ENCODE results near the gene PRORP.
"Not testable (repeated sequence)": the region's sequence is repeated elsewhere in the genome, so short reads cannot be mapped to it uniquely, and the experiment has no call there.

Gene PRORP

GRCh38 chr14:35147711-35148110 lies 25.4 kb downstream of the PRORP start:
- Histone ChIP-seq H3K9me3 (ENCODE audit: control insufficient read depth, insufficient read depth, low read depth, low read length) (no peaks in the 10 kb centered on the region), H3K36me3 (ENCODE audit: control insufficient read depth in 2 of 2, insufficient read depth in 1 of 2, low read length in 2 of 2) (peaks cover 0 to 3% of the 10 kb centered on the region in 2 experiments; a peak in 2 of 3 replicates), H3K4me1 (ENCODE audit: control insufficient read depth, insufficient read depth, low read length) (no peaks in the 10 kb centered on the region), H3K4me3 (ENCODE audit: low read depth, low read length) (no peak overlapping the region), H3K27ac (ENCODE audit: extremely low read depth, low read depth, low read length) (no peak overlapping the region)
- TF ChIP-seq ZNF239 (tag by site-specific recombination; IDR thresholded peaks at IDR 0.05) (no peak), REPIN1 (tag by site-specific recombination; IDR thresholded peaks at IDR 0.05; ENCODE audit: low read depth) (no peak)
- CTCF ChIA-PET: interaction anchor here (0.6 to 1.2 kb wide), 2 partner anchors 275 to 292 kb away, joined by 3 to 9 read pairs; no protein-coding TSS in a partner anchor
- POLR2A ChIA-PET: no interaction called here

- Histone ChIP-seq H3K27ac (ENCODE audit: extremely low read depth, low read depth, low read length) (no peak overlapping the region), H3K4me3 (ENCODE audit: low read depth, low read length) (no peak overlapping the region), H3K9me3 (ENCODE audit: control insufficient read depth, insufficient read depth, low read depth, low read length) (no peaks in the 10 kb centered on the region), H3K36me3 (ENCODE audit: control insufficient read depth in 2 of 2, insufficient read depth in 1 of 2, low read length in 2 of 2) (no peaks in the 10 kb centered on the region; a peak in 1 of 3 replicates), H3K4me1 (ENCODE audit: control insufficient read depth, insufficient read depth, low read length) (no peaks in the 10 kb centered on the region)
- POLR2A ChIA-PET: interaction anchor here (0.7 kb wide), 1 partner anchor 677 kb away, joined by 3 read pairs; the partner anchor contains the start of gene BRMS1L
- CTCF ChIA-PET: interaction anchor here (1.4 kb wide), 1 partner anchor 264 kb away, joined by 4 read pairs; no protein-coding TSS in a partner anchor
- TF ChIP-seq TSHZ1 (tag by site-specific recombination; IDR thresholded peaks at IDR 0.05; ENCODE audit: borderline replicate concordance) (no peak), ZNF184 (tag by site-specific recombination; IDR thresholded peaks at IDR 0.05) (no peak), ZNF174 (tag by site-specific recombination; IDR thresholded peaks at IDR 0.05) (no peak), ZNF10 (tag by site-specific recombination; IDR thresholded peaks at IDR 0.05) (no peak), YY2 (tag by site-specific recombination; IDR thresholded peaks at IDR 0.05) (no peak), ZNF501 (tag by site-specific recombination; IDR thresholded peaks at IDR 0.05) (no peak)
Measured at GRCh38 chr14:35149239-35149638, 26.9 kb downstream of the PRORP start.

- POLR2A ChIA-PET; H3K36me3 ChIP-seq (ENCODE audit: control insufficient read depth in 2 of 2, insufficient read depth in 1 of 2, low read length in 2 of 2); H3K27ac ChIP-seq (ENCODE audit: extremely low read depth, low read depth, low read length); H3K9me3 ChIP-seq (ENCODE audit: control insufficient read depth, insufficient read depth, low read depth, low read length); CTCF ChIA-PET; H3K4me3 ChIP-seq (ENCODE audit: low read depth, low read length); H3K4me1 ChIP-seq (ENCODE audit: control insufficient read depth, insufficient read depth, low read length): not testable (repeated sequence)
Measured at GRCh38 chr14:35152531-35152930, 30.2 kb downstream of the PRORP start.

GRCh38 chr14:35154016-35154415 lies 31.7 kb downstream of the PRORP start:
- POLR2A ChIA-PET: interaction anchor here (0.6 to 1.2 kb wide), 2 partner anchors 93 to 250 kb away, joined by 3 to 5 read pairs; no protein-coding TSS in a partner anchor
- H3K27ac ChIP-seq (ENCODE audit: extremely low read depth, low read depth, low read length): no peak overlapping the region
- H3K4me1 ChIP-seq (ENCODE audit: control insufficient read depth, insufficient read depth, low read length): peaks cover 3% of the 10 kb centered on the region; the same call in 1 of the 2 replicates
- CTCF ChIA-PET: interaction anchor here (1.3 kb wide), 1 partner anchor 13 kb away, joined by 5 read pairs; no protein-coding TSS in a partner anchor
- no peak overlapping the region for H3K4me3 ChIP-seq (ENCODE audit: low read depth, low read length)
- H3K36me3 ChIP-seq (ENCODE audit: control insufficient read depth in 2 of 2, insufficient read depth in 1 of 2, low read length in 2 of 2): no peaks in the 10 kb centered on the region; a peak in 1 of 3 replicates
- H3K9me3 ChIP-seq (ENCODE audit: control insufficient read depth, insufficient read depth, low read depth, low read length): no peaks in the 10 kb centered on the region
- TF ChIP-seq ZNF112 (tag by site-specific recombination; IDR thresholded peaks at IDR 0.05) (no peak), ZNF555 (tag by site-specific recombination; conservative IDR thresholded peaks at IDR 0.05) (no peak), ZNF677 (tag by site-specific recombination; IDR thresholded peaks at IDR 0.05) (no peak), ZNF354C (tag by site-specific recombination; IDR thresholded peaks at IDR 0.05; ENCODE audit: borderline replicate concordance, low read depth) (no peak), ZNF16 (tag by site-specific recombination; IDR thresholded peaks at IDR 0.05; ENCODE audit: low read depth) (no peak), HOXC10 (CRISPR knock-in tag; IDR thresholded peaks at IDR 0.05) (no peak), ZNF510 (tag by site-specific recombination; IDR thresholded peaks at IDR 0.05; ENCODE audit: insufficient replicate concordance) (no peak), FEZF1 (tag by site-specific recombination; IDR thresholded peaks at IDR 0.05) (no peak), ZNF596 (tag by site-specific recombination; IDR thresholded peaks at IDR 0.05) (no peak), ZNF18 (tag by site-specific recombination; IDR thresholded peaks at IDR 0.05) (no peak), REST (tag by site-specific recombination; IDR thresholded peaks at IDR 0.05) (no peak), ZNF664 (tag by site-specific recombination; IDR thresholded peaks at IDR 0.05) (no peak)
